Fibroblast of lung (primary cell): ENCODE data around the gene CMIP. TPM values are rescaled to one million over a fixed set of nuclear protein-coding genes. Genes with fewer than 3 reads are reported as not detected.

ENCODE experiments used
- DNase-seq, 2 donors: peaks; one replicate each; pipeline versions ENCODE4 v3.0.0 to v3.0.0-alpha.2; 2010; ENCODE audit warnings: low read depth in 2 of 2
- H2AFZ ChIP-seq: 2 replicates; pipeline ENCODE4 v1.5.1; 2012; ENCODE audit warnings: low read length, control low read depth, inconsistent platforms
- H3K27ac ChIP-seq: 2 replicates; pipeline ENCODE4 v1.5.1; 2011; ENCODE audit warnings: low read length, control low read depth; ENCODE audit not compliant: insufficient read depth
- H3K27me3 ChIP-seq: 2 replicates; pipeline ENCODE4 v1.5.1; 2011; ENCODE audit warnings: mild to moderate bottlenecking, low read length; ENCODE audit not compliant: control insufficient read depth, insufficient read depth
- H3K36me3 ChIP-seq: 2 replicates; pipeline ENCODE4 v1.5.1; 2011; ENCODE audit warnings: low read length; ENCODE audit not compliant: control insufficient read depth, insufficient read depth
- H3K4me1 ChIP-seq: 2 replicates; pipeline ENCODE4 v1.5.1; 2011; ENCODE audit warnings: low read length; ENCODE audit not compliant: control insufficient read depth, insufficient read depth; ENCODE audit errors: extremely low read depth
- H3K4me2 ChIP-seq: 2 replicates; pipeline ENCODE4 v1.5.1; 2011; ENCODE audit warnings: low read length, control low read depth; ENCODE audit not compliant: insufficient read depth; ENCODE audit errors: extremely low read depth
- H3K4me3 ChIP-seq, 4 experiments: fragments of 200-600 bp in 1 of 4; sonication (generic) in 1 of 4; replicated peaks in 1 of 4; 2 replicates each; pipeline ENCODE4 v1.5.1; 2011 to 2016; ENCODE audit warnings: low read length in 4 of 4, low read depth in 3 of 4, mild to moderate bottlenecking in 3 of 4, control low read depth in 2 of 4, inconsistent platforms in 1 of 4, mixed read lengths in 1 of 4; ENCODE audit not compliant: insufficient read depth in 1 of 4; ENCODE audit errors: control extremely low read depth in 1 of 4
- H3K79me2 ChIP-seq: 2 replicates; pipeline ENCODE4 v1.5.1; 2012; ENCODE audit warnings: mild to moderate bottlenecking, low read length, inconsistent platforms; ENCODE audit not compliant: control insufficient read depth, insufficient read depth
- H3K9ac ChIP-seq: 2 replicates; pipeline ENCODE4 v1.5.1; 2011; ENCODE audit warnings: mild to moderate bottlenecking, low read length, control low read depth; ENCODE audit not compliant: insufficient read depth
- H3K9me3 ChIP-seq: 2 replicates; pipeline ENCODE4 v1.5.1; 2012; ENCODE audit warnings: low read depth, low read length; ENCODE audit not compliant: control insufficient read depth, insufficient read depth
- H4K20me1 ChIP-seq: 2 replicates; pipeline ENCODE4 v1.5.1; 2011; ENCODE audit warnings: low read length; ENCODE audit not compliant: control insufficient read depth, insufficient read depth; ENCODE audit errors: extremely low read depth
- CTCF ChIP-seq, 2 donors: IDR thresholded peaks in 1 of 2; conservative IDR thresholded peaks in 1 of 2; 1 replicate in 1 of 2; 2 replicates in 1 of 2; pipeline ENCODE4 v1.5.1; 2011 to 2012; ENCODE audit warnings: low read length in 2 of 2, control low read depth in 1 of 2, inconsistent platforms in 1 of 2, low read depth in 1 of 2, mild to moderate bottlenecking in 1 of 2
- EZH2 ChIP-seq: IDR thresholded peaks from 2 replicates; pipeline ENCODE4 v1.5.1; 2012; ENCODE audit warnings: low read length, control low read depth, mild to moderate bottlenecking; ENCODE audit errors: missing control alignments
- polyA plus RNA-seq, 2 donors: library from polyadenylated mRNA; depleted of rRNA in 1 of 2; stranded (reverse) in 1 of 2; unstranded in 1 of 2; fragments of >200 nt; gene quantifications; 2 replicates each; pipeline ENCODE4 v1.2.1, GENCODE V29; 2011 to 2012; ENCODE audit warnings: missing spikeins in 1 of 2
- total RNA-seq: library from RNA; depleted of rRNA; stranded (reverse); fragments of >200 nt; gene quantifications from 2 replicates; pipeline ENCODE4 v1.2.1, GENCODE V29; 2014

The CMIP gene
- total and polyA plus RNA-seq, 2 donors (not counting 1 experiment from before 2014, with no cell fraction given): 1.9 to 5.1 TPM

GRCh38 chr16:81397879-81398520 lies 46.6 kb upstream of the CMIP start:
- Histone ChIP-seq H3K27ac (no peak overlapping the region), H3K27me3 (no peaks in the 10 kb centered on the region), H3K9ac (no peak overlapping the region), H2AFZ (no peak overlapping the region), H4K20me1 (no peaks in the 10 kb centered on the region), H3K9me3 (no peaks in the 10 kb centered on the region), H3K4me1 (no peaks in the 10 kb centered on the region), H3K79me2 (no peaks in the 10 kb centered on the region), H3K4me2 (no peak overlapping the region), H3K4me3 (no peak overlapping the region), H3K36me3 (no peaks in the 10 kb centered on the region)
- no peak for DNase-seq
- TF ChIP-seq CTCF (conservative IDR thresholded peaks at IDR 0.05 in 1 of 2, IDR thresholded peaks at IDR 0.05 in 1 of 2; ENCODE audit: low read depth in 1 of 2, low read length in 2 of 2): no peak
- TF ChIP-seq EZH2: no peak

GRCh38 chr16:81399909-81400308 lies 44.7 kb upstream of the CMIP start:
- Histone ChIP-seq H3K9ac (no peak overlapping the region), H3K27ac (no peak overlapping the region), H4K20me1 (no peaks in the 10 kb centered on the region), H3K4me2 (no peak overlapping the region), H3K4me1 (peaks cover 3% of the 10 kb centered on the region), H3K36me3 (no peaks in the 10 kb centered on the region), H2AFZ (no peak overlapping the region), H3K9me3 (no peaks in the 10 kb centered on the region), H3K27me3 (no peaks in the 10 kb centered on the region), H3K79me2 (no peaks in the 10 kb centered on the region), H3K4me3 (no peak overlapping the region)
- DNase-seq: no peak
- TF ChIP-seq CTCF (conservative IDR thresholded peaks at IDR 0.05 in 1 of 2, IDR thresholded peaks at IDR 0.05 in 1 of 2; ENCODE audit: low read depth in 1 of 2, low read length in 2 of 2) (no peak), EZH2 (no peak)

GRCh38 chr16:81401035-81401950 lies 43.3 kb upstream of the CMIP start:
- no peak for TF ChIP-seq CTCF (conservative IDR thresholded peaks at IDR 0.05 in 1 of 2, IDR thresholded peaks at IDR 0.05 in 1 of 2; ENCODE audit: low read depth in 1 of 2, low read length in 2 of 2)
- peaks cover 4% of the 10 kb centered on the region for H3K4me1 ChIP-seq
- H2AFZ ChIP-seq: no peak overlapping the region
- H3K27me3 ChIP-seq: no peaks in the 10 kb centered on the region
- no peaks in the 10 kb centered on the region for H3K9me3 ChIP-seq
- DNase-seq: peak; percentile 11 to 73
- no peaks in the 10 kb centered on the region for H4K20me1 ChIP-seq
- H3K4me2 ChIP-seq: peak overlapping the region; percentile 38
- H3K27ac ChIP-seq: no peak overlapping the region
- no peaks in the 10 kb centered on the region for H3K36me3 ChIP-seq
- H3K9ac ChIP-seq: no peak overlapping the region
- H3K4me3 ChIP-seq: no peak overlapping the region
- no peaks in the 10 kb centered on the region for H3K79me2 ChIP-seq
